Measurements from ENCODE around the gene ANAPC1.
"Not testable (repeated sequence)": the region's sequence is repeated elsewhere in the genome, so short reads cannot be mapped to it uniquely, and the experiment has no call there.

Gene ANAPC1

DNA sequence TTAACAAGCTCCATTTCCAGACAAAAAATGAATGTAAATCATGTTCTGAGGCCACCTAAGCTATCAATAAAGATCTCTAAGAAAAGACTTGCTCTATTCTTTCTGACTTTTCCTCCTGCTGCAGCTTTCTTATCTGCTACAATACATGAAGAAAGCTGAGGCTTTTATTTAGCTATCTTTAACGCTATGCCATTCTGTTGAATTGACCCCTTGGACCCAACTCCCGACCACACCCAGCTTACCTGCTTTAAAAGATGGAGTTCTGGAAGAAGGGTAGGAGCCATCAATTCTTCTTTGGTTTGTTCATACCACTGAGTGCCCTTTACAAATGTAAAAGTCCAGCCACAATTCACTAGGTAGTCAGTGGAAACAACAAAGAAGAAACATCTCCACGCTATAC lies 99.9 kb downstream of the ANAPC1 start:
- DNase-seq: not testable (repeated sequence)

DNA sequence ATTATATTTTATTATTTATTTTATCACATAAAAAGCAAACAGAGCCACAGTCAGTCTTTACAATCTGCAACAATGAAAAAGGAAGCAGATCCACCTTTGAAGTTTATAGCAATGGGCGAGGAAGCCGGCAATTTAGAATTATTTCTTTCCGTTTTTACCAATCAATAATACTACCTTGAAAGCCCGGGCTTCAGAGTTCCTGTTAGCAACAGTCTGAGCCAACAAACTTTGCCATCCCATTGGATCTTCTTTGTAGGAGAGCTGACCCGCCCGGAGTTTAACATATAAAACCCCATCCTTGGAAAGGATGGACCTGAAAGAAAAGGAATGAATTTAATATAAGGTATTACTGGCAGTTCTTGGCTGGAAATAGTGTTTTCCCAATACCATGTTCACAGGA lies 101.8 kb downstream of the ANAPC1 start:
- not testable (repeated sequence) for DNase-seq

DNA sequence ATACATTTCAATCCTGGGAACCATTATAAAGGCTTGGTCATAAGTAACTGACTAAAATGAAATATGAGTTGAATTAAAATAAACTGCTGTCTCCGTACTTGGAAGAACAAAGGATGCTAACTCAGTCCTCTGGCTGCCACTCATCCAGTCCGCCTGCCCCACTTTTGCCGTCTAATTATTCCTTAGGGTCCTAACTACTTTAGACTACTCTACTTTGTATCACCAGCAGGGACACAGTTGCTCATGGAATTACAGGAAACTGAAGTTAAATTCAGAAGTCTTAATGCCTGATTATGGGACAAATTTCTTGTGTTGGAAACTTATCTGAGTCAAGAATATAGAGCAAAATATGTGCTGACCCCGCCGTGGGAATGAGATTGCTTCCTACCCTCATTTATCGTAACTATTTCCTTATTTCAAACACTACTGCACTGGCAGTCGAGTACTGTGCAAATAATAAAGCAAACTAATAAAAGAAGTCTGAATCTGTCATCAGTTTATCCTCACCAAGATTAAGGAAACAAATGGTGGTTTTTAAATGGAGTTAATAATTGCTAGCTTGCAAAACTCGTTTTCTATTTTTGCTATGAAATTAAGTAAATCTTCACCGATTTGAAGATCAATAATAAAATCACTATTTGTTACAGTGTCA lies 102.4 kb downstream of the ANAPC1 start:
- DNase-seq: not testable (repeated sequence)

DNA sequence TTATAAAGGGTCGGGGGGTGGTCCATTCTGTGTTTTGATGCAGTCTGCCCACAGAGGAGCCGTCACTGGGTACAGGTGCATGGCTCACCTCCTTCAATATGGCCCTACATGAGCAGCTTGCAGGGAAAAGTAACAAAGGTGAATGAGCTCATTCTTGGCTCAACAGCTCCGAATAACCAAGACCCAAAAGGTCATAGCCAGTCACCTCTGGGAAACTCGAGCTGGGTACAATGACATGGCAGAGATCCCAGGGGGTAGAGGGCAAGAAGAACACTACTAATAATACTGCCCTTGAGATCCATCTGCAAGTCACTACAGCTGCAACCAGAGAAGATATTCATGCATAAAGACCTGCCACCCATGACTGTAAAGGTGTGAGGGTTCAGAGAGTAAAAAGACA lies 106.8 kb downstream of the ANAPC1 start:
- not testable (repeated sequence) for DNase-seq

DNA sequence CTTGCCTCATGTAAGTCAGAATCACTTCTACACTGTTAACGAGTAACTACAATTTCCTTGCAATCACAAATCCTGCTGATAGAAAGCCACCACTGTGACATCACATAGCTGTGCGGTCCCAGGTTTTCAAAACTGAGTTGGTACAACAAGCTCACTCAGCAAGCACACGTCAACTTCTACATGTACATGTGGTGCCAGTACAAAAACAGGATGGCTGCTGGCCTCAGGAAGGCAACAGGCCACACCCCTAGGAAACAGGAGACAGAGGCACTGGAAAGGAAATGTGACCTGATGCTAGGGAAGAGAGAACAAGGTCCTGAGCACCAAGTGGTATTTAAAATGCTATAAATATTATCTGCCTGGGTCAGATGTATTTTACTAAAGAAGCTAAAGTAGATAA lies 107.7 kb downstream of the ANAPC1 start:
- not testable (repeated sequence) for DNase-seq

DNA sequence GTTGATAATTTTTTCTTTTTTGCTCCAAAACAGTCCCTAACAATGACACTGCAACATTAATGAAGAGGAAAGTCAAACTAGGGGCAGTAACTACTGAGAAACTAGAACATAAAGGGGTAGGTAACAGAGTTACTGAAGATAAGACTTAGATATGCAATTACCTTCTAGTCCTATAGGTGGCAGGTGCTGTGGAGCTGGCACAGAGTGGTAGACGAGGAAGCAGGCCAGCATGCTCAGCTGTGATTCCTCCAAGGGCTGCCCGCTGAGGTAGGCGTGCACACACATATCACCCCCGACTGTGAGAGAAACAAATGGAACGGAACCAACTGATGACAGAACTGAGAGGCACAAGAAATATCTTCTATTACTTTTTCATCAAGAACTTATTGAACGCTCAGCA lies 111.8 kb downstream of the ANAPC1 start:
- DNase-seq: not testable (repeated sequence)

DNA sequence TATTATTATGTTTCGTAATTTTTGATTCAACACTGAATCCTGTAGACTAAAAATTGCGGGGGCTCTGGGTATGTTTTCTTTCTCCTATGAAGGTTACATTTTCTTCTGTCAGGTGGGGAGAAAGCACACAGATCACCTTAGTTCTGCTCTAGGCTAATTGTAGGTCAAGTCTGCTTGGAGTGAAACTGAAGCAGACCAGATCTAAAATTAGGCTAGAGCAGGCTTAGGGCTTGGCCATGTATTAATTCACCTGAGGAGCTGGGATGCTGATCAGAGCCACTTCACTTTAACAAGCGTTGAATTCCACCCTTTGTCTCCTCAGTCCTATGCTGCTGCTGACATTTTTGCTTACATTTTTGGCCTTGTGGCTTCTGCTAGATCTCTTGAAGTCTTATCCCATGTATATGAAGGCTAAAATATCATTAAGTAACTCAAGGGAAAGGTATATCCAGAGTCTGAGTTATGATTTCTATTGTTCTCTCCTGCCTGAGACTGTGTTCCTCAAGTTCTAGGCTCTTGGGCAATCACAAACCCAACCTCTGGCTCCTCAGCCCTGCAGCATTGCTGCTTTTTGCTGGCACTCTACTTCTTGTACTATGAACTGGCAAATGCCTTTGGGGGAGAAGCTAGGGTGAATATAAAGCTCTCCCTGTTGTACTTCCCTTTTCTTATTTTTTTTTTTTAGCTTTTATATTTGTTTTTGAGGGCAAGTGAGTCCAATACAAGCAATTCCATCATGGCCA lies 112.9 kb downstream of the ANAPC1 start:
- not testable (repeated sequence) for DNase-seq

DNA sequence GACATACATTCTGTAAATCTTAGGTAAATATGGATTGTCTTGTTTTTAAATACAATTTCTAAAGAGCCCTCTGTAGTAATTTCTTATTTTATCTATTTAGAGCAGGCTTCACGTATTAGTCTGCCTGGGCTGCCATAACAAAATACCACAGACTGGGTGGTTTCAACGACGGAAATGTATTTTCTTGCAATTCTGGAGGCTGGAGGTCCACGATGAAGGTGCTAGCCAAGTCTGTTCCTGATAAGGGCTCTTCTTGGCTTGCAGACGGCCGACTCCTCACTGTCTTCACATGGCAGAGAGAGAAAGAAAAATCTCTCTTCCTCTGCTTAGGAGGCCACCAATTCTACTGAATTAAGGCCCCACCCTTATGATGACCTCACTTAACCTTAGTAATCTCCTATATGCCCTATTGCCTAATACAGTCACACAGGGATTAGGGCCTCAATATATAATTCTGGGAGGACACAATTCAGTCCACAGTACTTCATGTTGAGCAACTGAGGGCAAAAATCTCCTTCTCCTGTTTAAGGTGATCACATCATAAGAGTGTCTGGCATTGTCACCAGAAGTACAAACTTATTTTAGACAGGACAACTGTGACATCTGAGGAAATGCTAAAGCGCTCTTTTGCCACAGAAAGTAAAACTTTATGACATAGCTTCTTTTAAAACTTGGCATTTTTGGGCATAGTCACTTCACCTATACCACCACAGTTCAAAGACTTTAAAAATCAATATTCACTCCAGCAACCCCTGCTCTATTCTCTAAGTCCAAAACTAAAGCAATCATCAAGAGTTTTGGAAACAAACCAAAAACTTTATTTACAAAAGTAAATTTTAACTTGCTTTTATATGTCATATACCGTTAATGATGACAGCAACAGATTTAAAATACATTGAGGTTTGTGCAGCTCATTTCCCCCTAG lies 115.5 kb downstream of the ANAPC1 start:
- DNase-seq: not testable (repeated sequence)

DNA sequence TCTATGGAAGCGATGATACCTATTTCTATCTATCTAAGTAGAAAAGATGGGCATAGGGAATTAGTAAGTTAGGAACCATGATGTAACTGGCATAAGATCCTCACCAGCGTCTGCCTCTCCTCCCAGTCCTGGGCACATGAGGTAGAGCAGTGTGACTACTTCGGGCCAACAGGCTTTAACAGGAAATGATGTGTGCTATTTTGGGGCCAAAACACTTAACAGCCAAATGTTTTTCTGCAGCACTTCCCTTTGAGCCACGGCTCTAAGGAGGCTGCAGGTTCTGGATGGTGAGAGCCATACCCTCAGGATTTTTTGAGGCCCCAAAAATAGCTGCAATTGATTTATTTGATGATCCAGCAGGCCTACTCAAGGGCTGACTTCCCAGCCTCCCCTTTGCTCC lies 116.9 kb downstream of the ANAPC1 start:
- not testable (repeated sequence) for DNase-seq

DNA sequence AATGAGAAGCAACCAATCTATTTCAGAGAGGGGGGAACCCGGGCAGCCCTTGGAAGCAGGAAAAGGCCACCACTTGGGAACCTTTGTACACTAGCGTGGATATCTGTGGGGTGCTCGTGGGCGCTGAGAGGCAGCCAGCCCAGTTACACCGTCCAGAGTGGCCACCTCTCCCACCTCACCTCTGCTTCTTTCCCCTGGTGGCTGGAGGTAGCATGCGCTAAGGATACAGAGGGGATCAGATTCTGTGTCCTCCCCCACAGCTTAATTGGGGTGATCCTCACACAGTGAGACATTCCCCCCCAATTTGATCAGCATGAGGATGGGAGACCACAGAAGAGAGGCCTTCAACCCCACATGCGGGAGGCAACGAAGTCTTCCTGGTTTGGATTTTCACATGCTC lies 117.7 kb downstream of the ANAPC1 start:
- DNase-seq: not testable (repeated sequence)

DNA sequence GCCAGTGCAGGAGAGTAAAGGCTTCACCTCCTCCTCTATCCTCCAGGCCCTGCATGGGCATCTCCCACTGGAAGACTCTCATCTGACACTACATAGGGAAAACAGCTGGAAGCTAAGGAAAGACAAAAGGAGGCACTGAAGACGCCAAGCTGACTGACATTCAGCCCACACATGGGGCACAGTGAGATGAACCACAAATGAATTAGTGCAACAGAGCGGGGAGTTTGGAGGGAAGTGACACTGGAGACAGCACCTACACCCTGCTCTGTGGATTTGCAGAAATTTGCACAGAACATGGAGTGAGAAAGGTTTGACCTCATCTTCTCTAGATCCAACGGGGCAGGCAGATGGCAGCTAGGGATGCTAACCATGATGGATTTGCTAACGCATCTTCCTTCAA lies 119.8 kb downstream of the ANAPC1 start:
- DNase-seq: not testable (repeated sequence)

DNA sequence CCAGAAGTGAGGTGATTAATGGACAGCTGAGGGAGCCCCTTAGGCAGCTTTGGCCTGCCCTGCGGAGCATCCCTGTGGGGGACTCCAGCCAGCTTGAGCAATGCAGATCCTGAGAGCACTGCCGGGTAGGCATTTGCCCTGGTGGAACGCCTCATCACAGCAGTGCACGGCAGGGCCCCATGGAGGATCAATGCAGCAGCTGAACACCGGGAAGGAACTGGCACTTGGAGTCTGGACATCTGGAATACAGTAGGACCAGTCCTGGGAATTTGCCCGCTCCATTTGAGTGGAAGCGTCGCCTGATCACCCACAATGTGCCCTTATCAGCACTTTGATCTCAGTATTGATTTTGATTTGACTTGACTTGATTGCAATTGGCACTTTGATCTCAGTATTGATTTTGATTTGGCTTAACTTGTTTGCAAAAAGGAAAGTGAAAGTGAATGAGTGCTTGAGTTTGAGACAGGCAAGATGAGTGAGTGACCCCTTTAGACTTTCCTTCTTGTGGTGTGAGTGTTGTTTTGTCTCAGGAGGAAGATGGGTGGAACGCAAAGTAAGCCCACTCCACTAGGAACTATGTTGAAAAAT lies 123.2 kb downstream of the ANAPC1 start:
- DNase-seq: not testable (repeated sequence)

DNA sequence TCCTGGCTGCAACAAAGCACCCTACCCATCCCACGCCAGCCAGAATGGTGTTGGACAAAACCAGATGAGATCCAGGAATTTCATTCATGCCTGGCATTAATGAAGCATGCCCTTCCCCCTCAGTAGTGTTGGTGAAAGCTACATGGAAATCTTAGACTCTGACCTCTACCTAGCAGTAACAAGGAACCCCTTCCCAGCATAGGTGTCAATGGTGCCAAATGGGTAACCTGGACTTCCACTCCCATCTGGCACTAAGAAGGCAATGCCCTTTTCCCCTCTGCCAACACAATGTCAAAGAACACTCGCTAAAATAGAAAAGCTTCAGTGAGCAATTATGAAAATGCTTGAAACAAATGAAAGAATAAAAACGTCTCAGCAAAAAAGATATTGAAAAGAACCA lies 131.5 kb downstream of the ANAPC1 start:
- not testable (repeated sequence) for DNase-seq

DNA sequence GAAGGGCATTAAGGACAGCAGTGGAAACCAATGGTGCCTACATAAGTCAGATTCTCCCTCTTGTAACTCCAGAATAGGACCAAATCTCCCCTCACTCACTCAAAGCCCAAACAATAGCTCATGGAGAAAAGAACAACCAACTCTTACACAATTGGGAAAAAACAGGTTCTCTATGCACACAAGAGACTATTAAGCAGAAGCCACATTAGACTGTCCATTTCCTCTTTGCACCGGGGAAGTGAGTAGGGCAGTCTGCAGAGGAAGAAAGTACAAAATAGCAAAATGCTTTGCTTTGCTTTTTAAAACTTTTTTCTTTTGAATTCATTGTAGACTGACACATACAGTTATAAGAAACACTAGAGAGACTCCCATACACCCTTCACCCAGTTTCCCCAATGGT lies 133.4 kb downstream of the ANAPC1 start:
- not testable (repeated sequence) for DNase-seq

DNA sequence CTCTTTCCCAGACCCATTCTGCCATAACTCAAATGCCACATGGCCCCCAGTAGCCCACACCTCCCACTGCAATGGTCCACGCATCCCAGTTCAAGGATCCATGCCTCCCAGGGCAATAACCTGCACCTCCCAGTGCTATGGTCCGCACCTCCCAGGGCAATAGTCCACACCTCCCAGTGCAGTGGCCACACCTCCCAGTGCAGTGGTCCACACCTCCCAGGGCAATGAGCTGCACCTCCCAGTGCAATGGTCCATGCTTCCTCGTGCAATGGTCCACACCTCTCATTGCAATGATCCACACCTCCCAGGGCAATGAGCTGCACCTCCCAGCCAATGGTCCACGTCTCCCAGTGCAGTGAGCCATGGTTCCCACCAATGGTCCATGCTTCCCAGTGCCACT lies 135.6 kb downstream of the ANAPC1 start:
- not testable (repeated sequence) for DNase-seq

DNA sequence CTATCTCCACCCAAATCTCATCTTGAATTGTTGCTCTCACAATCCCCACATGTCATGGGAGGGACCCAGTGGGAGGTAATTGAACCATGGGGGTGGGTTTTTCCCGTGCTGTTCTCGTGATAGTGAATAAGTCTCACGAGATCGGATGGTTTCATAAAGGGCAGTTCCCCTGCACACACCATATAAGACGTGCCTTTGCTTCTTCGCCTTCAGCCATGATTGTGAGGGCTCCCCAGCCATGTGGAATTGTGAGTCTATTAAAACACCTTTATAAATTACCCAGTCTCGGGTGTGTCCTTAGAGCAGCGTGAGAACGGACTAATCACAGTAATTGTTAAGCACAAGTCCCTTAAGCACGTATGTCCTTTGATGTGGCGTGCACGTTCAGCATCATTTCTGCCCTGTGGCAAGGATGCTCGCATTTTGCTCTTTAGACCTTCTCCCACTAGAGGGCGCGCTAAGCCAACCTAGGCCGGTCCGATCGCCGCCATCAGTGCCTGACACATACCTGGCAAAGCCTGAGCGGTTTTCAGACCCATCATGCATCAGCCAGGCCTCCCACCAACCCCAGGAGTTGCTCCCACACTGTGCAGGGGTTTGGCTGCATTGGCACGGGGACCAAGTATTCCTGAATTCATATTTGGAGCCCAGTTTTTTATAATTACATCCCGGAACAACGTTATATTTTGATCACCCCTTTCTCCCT lies 136.4 kb downstream of the ANAPC1 start:
- DNase-seq: peak; percentile 87

DNA sequence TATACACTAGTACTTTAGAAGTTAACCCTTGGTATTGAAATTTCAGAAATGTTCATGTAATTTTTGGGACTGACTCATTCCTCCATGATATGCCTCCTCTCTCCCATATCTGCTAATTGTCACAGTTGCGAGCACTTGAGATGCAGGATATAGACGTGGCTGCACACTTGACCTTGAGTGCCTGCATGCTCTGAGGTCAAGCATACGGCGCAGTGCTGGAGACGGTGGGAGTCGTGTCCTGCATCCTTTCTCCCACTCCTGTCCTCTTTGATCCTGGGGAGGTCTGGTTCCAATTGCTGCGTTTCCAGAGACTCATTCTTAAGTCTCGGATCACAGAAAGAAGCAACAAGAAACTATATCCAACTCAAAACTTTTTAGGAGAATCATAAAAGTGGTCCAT lies 139.2 kb downstream of the ANAPC1 start:
- DNase-seq: not testable (repeated sequence)

DNA sequence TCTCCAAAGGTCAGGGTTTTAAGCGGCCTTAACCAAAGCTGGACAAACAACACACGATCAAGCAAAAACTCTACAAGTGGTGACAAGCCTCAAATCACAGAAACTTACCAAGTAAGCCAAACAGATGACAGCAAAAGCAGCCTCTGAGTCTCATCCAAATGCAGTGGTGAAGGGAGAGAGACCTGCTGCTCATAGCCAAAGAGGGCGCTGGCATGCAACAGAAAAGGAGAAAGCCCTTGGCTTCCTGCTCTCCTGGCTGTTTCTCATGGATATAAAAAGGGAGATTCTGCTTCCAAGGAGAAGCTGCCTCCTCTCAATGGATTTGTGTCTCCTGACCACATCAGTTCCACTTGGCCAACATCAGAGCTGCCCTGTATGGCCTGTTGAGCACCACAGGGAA lies 142.5 kb downstream of the ANAPC1 start:
- DNase-seq: not testable (repeated sequence)

DNA sequence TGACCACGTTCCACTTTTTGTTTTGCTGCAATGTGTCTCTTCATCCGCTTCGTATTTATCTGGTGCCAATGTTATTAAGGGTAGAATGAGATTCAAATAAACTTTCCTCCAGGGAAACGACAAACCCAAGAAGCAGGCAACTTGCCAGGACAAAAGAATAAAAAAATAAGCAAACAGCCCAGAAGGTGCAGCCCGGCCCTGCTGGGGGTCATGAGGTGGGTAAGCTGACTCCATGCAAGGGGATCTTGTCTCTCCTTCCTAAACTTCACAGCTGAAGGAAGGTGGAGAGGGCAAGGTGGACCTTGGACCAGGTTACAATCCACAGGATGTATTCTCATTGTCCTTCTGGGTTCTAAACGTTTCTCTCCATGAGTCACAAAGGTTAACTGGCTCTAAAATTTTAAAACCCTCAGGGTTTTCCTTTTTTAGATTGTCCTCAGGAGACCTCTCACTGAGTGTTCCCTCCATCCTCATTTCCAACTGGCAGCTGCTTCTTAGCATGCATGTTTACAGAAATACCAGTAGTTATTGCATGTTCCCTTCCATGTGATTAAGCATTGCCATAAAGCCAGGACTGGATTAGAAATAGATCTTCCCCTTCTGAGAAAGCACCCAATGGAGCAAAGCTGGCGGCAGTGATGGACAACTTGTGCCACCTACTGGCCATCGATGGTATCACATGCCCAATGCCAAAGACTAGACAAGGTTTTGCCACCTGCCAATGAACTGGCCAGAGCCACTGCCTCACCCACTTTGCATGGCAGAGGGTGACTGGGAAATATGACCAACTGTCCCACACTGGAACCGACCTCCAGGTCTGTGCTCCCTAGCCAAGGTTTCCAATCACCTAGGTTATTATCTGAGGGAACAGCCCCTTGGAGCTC lies 147.9 kb downstream of the ANAPC1 start:
- DNase-seq: not testable (repeated sequence)

DNA sequence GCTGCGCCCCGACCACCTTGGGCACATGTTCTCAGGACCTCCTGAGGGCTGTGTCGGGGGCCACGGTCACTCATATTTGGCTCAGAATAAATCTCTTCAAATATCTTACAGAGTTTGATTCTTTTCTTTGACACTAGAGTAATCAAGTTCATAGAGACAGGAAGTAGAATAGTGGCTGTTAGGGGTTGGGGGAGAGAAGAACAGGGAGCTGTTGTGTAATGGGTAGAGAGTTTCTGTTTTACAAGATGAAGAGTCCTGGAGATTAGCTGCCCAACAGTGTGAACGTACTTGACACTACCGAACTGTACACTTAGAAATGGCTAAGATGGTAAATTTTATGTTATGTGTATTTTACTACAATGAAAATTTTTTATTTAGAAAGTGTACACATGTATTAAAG lies 148.6 kb downstream of the ANAPC1 start:
- not testable (repeated sequence) for DNase-seq

DNA sequence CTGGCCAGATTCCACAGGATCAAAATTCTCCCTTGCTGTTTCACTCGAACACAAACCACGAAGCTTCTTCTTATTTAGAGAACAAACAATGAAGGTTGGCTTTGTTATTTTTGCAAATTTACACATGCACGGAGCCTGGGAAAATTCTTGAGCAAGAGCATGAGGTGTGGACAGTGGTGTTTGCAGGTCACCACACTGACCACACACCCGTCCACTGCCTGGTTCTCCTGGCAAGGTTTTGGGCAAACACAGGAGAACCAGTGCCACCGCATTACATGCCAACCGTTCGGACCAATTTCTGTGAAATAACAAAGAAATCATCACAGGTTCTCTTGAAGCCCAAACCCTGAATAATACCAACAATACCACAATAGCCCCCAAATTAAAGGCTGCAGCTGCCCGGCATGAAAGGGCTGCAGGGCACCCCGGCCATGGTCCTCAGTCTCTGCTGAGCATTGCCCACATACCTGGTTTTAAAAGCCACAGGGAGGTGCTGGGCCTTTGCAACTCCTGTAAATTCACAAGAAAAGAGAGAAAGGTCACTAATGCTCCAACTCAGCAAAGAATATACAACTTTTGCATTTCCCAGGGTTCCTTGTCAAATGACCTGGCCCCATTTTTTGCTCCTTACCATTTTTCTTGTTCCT lies 154.1 kb downstream of the ANAPC1 start:
- not testable (repeated sequence) for DNase-seq
